ENCODE measurements around the gene RIPPLY2. TPM values are rescaled to one million over a fixed set of nuclear protein-coding genes. Genes with fewer than 3 reads are reported as not detected.

Gene RIPPLY2
- total RNA-seq, 4 donors from 2014 or later = not detected

DNA sequence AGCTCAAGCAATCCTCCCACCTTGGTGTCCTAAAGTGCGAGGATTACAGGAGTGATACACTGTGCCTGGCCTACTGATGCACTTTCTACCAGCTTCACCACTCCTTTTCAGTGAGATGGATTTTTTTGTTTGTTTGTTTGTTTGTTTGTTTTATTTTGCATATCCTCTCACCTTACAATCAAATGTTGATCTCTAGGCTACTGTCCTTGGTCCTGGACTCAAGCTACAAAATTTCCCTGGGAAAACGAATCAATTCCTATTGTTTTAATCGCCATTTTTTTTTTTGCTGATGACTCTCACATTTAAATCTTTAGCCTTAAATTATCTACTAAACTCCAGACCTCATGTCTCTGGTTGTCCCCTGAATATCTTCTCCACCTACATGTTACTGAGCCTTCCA is 3.5 kb upstream of the RIPPLY2 start:
- peaks cover 39% of the 10 kb centered on the region for H3K27me3 ChIP-seq
- 80% methylated on average over 3 of the region's 3 CpGs for WGBS
- no peaks in the 10 kb centered on the region for H3K9me3 ChIP-seq

DNA sequence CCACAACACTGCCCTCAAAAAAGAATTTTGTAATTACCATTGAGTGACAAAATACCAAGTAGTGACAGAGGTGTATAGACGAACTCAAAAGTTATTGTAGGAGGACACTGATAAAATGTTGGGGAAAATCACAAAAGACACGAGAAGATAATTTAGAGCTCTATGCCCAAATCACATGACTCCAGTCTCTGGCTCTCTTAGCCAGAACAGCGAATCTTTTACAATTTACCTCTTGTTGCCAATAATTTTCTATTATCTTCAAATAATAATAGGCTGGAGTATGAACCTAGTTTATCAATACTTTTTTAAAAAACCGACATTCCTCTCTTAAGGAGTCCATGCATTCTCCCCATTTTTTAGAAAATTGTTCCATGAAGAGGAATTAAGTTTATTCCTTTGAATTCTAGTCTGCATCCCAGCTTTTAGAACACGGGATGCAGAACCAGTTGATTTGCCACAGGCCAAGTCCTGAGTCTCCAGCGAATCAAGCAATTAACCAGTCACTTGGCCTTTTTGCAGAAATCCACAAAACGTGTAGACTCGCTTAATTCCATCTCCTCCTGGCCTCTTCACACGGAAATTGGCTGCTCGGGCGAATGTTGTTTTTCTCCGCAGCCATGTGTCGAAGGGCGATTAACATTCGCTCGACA is 507 bp upstream of the RIPPLY2 start:
- 19% methylated on average over 11 of the region's 16 CpGs for WGBS
- TF ChIP-seq POLR2AphosphoS5 (IDR thresholded peaks at IDR 0.05) = no peak
- no peak for TF ChIP-seq EP300 (IDR thresholded peaks at IDR 0.05)
- TF ChIP-seq, protein P1, sequence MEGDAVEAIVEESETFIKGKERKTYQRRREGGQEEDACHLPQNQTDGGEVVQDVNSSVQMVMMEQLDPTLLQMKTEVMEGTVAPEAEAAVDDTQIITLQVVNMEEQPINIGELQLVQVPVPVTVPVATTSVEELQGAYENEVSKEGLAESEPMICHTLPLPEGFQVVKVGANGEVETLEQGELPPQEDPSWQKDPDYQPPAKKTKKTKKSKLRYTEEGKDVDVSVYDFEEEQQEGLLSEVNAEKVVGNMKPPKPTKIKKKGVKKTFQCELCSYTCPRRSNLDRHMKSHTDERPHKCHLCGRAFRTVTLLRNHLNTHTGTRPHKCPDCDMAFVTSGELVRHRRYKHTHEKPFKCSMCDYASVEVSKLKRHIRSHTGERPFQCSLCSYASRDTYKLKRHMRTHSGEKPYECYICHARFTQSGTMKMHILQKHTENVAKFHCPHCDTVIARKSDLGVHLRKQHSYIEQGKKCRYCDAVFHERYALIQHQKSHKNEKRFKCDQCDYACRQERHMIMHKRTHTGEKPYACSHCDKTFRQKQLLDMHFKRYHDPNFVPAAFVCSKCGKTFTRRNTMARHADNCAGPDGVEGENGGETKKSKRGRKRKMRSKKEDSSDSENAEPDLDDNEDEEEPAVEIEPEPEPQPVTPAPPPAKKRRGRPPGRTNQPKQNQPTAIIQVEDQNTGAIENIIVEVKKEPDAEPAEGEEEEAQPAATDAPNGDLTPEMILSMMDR (IDR thresholded peaks at IDR 0.05) = no peak
- TF ChIP-seq POLR2A (IDR thresholded peaks at IDR 0.05) = no peak
- Histone ChIP-seq H3K27ac (no peak overlapping the region), H3K4me3 (peak overlapping the region; percentile 50), H3K36me3 (no peaks in the 10 kb centered on the region), H3K27me3 (peaks cover 51% of the 10 kb centered on the region), H3K9me3 (no peaks in the 10 kb centered on the region), H3K4me1 (peaks cover 18% of the 10 kb centered on the region)
- DNase-seq (ENCODE audit: low spot score in 2 of 2) = no peak

More for the DNA sequence above, 3.5 kb upstream of the RIPPLY2 start:
- Histone ChIP-seq H3K36me3 (no peaks in the 10 kb centered on the region), H3K4me3 (no peak overlapping the region), H3K27ac (no peak overlapping the region), H3K4me1 (peaks cover 18% of the 10 kb centered on the region)
- no peak for TF ChIP-seq POLR2AphosphoS5 (IDR thresholded peaks at IDR 0.05)
- TF ChIP-seq, protein P1 (IDR thresholded peaks at IDR 0.05) = no peak
- TF ChIP-seq POLR2A (IDR thresholded peaks at IDR 0.05) = no peak
- no peak for TF ChIP-seq EP300 (IDR thresholded peaks at IDR 0.05)
- no peak for DNase-seq (ENCODE audit: low spot score in 2 of 2)

DNA sequence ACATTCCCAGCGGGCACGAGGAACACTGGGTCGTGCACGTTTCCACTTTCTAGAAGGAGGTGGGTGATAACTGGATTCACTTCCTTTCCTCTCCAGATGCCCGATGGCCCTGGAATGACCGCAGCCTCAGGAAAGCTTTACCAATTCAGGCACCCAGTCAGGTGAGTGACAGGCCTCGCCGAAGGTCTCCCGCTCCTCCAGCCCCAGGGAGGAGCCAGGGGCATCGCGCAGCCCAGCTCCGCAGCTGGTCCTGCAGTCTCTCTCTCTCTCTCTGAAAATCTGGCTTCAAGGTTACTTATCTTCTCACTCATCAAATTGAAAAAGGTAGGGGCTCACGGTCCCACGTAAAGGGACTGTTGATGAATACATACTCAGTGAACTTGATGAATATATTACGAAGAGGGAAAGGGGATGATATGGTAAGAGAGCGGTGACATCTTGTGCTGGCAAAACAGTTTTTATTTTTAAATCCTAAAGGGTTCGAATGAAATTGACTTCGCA is 891 bp downstream of the RIPPLY2 start:
- H3K4me3 ChIP-seq = peak overlapping the region; percentile 50
- DNase-seq (ENCODE audit: low spot score in 2 of 2) = no peak
- H3K27ac ChIP-seq = no peak overlapping the region
- peaks cover 23% of the 10 kb centered on the region for H3K4me1 ChIP-seq
- H3K9me3 ChIP-seq = no peaks in the 10 kb centered on the region
- TF ChIP-seq POLR2A (IDR thresholded peaks at IDR 0.05) (no peak), EP300 (IDR thresholded peaks at IDR 0.05) (no peak), POLR2AphosphoS5 (IDR thresholded peaks at IDR 0.05) (no peak)
- TF ChIP-seq, protein P1 (IDR thresholded peaks at IDR 0.05) = no peak
- H3K27me3 ChIP-seq = peaks cover 51% of the 10 kb centered on the region
- no peaks in the 10 kb centered on the region for H3K36me3 ChIP-seq
- 19% methylated on average over 10 of the region's 18 CpGs for WGBS

DNA sequence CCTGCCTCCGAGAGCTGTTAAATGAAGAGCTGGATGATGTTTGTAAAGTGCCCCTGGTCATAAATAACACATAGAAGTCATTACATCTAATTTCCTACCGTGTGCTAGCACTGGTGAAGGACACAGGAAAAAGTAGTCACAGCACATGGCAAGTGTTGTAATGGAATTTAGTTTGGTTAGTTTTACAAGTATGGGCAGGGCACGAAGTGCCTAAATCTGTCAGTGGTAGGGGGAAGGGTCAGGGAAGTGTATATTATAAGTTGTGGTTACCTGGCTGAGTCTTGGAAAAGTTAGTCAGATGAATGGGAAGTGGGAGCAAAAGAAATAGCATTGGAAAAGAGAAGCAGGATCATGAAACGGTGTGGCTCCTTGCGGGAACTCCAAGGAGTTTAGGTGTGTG is 1.6 kb downstream of the RIPPLY2 start:
- no peak for DNase-seq (ENCODE audit: low spot score in 2 of 2)
- H3K27ac ChIP-seq = no peak overlapping the region
- no peak overlapping the region for H3K4me3 ChIP-seq
- H3K36me3 ChIP-seq = no peaks in the 10 kb centered on the region
- H3K27me3 ChIP-seq = peaks cover 51% of the 10 kb centered on the region
- peaks cover 25% of the 10 kb centered on the region for H3K4me1 ChIP-seq
- WGBS = 51% methylated on average over 5 of the region's 5 CpGs
- no peaks in the 10 kb centered on the region for H3K9me3 ChIP-seq
- TF ChIP-seq EP300 (IDR thresholded peaks at IDR 0.05) (no peak), POLR2A (IDR thresholded peaks at IDR 0.05) (no peak), POLR2AphosphoS5 (IDR thresholded peaks at IDR 0.05) (no peak)
- TF ChIP-seq, protein P1 (IDR thresholded peaks at IDR 0.05) = no peak

DNA sequence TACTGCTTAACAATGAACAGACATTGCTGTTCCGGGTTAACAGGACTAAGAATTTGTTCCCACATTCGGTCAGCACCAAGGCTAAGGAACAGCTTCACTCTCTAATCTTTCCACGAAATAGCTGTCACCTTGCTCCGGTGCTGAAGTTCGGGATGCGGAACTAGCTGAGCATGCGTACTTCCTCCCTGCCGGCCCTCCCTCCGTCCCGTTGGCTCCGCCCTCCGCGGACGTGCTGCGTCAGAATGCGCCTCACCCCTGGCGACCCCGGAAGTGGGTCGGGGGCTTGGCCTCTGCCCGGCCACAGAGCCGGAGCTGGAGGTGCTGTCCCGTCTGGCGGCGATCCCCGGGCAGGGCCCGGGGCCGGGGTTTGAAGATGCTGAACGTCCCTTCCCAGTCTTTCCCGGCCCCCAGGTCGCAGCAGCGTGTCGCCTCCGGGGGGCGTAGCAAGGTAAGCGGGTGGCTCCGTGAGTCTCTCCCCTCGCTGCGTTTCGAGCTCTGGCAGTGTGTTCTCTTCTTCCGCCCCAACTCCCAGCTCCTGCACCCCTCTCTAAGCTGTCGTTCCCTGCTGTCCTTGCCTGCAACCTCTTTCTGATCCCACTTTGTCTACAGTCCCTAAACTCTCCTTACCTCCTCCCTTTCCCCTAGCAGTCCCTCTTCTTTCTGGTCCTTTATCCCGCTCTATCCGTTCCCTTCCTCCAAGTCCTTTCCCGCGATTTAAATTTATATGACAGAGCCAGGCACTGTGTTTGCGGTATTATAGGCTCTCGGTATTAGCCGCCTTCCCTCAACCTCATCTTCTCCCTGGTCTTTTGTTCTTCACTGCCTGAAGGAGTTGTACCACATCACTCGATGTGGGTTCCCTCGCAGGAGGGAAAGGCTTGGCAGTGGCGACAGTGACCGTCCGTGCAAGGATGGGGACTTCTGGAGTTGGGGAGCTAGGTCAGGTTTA is 6.5 kb downstream of the RIPPLY2 start, which contains the start of gene CYB5R4:
TSS of gene CYB5R4 (plus strand) at position 280 of the 949 bp plus-strand sequence. CDS start at position 374, 94 bp downstream.
- no peaks in the 10 kb centered on the region for H3K9me3 ChIP-seq
- peaks cover 4% of the 10 kb centered on the region for H3K36me3 ChIP-seq
- H3K27ac ChIP-seq = peak within 1 kb of the TSS; percentile 84
- peaks cover 20% of the 10 kb centered on the region for H3K4me1 ChIP-seq
- WGBS = under 1% methylated on average over 49 of the region's 53 CpGs
- peak; percentile 96 to 97 for DNase-seq (ENCODE audit: low spot score in 2 of 2)
- TF ChIP-seq POLR2A (IDR thresholded peaks at IDR 0.05) (peak in 1 of 2 donors; percentile 59), POLR2AphosphoS5 (IDR thresholded peaks at IDR 0.05) (peak in 1 of 3 donors; percentile 82), EP300 (IDR thresholded peaks at IDR 0.05) (no peak)
- TF ChIP-seq, protein P1 (IDR thresholded peaks at IDR 0.05) = peak in 1 of 2 donors; percentile 33
- peaks cover 12% of the 10 kb centered on the region for H3K27me3 ChIP-seq
- H3K4me3 ChIP-seq = peak within 1 kb of the TSS; percentile 90
